AG04450 (cell line): ENCODE data around the gene L3MBTL4. TPM values are rescaled to one million over a fixed set of nuclear protein-coding genes. Genes with fewer than 3 reads are reported as not detected.

Experiments
- CTCF ChIA-PET: fragments of 300-600, 350-600 bp; formaldehyde crosslinking; extraction: SDS; loops from one replicate; lab custom pipeline; 2022; ENCODE audit warnings: antibody characterized with exemption, inconsistent platforms; lab: Charles Lee
- POLR2A ChIA-PET: fragments of 350-600 bp; formaldehyde crosslinking; extraction: SDS; loops from one replicate; lab custom pipeline; 2021; ENCODE audit warnings: antibody characterized with exemption, inconsistent platforms; lab: Yijun Ruan, JAX
- DNase-seq: peaks from one replicate; pipeline ENCODE4 v3.0.0-alpha.2; 2011; ENCODE audit warnings: low read depth, low spot score
- H3K27ac ChIP-seq: one replicate; pipeline ENCODE4 v1.5.1; 2012; ENCODE audit warnings: low read depth, low read length, control low read depth
- H3K27me3 ChIP-seq: one replicate; pipeline ENCODE4 v1.6.0; 2012; ENCODE audit warnings: low read length; ENCODE audit not compliant: control insufficient read depth, insufficient read depth
- H3K4me3 ChIP-seq: 2 replicates; pipeline ENCODE4 v1.5.1; 2011; ENCODE audit warnings: mild to moderate bottlenecking, low read depth, low read length, control low read depth
- H3K9me3 ChIP-seq: 2 replicates; pipeline ENCODE4 v1.5.1; 2012; ENCODE audit warnings: low read length; ENCODE audit not compliant: control insufficient read depth, insufficient read depth
- polyA plus RNA-seq: library from polyadenylated mRNA; depleted of rRNA; stranded (reverse); fragments of >200 nt; gene quantifications from 2 replicates; pipeline ENCODE4 v1.2.3, GENCODE V29; 2011
- TF ChIP-seq, protein P1 (sequence below): IDR thresholded peaks from 2 replicates; pipeline ENCODE4 v1.5.1; 2011; ENCODE audit warnings: low read depth, low read length, control low read depth, inconsistent platforms

L3MBTL4 gene
- polyA plus RNA-seq, 1 experiment, result 0.05 TPM

DNA sequence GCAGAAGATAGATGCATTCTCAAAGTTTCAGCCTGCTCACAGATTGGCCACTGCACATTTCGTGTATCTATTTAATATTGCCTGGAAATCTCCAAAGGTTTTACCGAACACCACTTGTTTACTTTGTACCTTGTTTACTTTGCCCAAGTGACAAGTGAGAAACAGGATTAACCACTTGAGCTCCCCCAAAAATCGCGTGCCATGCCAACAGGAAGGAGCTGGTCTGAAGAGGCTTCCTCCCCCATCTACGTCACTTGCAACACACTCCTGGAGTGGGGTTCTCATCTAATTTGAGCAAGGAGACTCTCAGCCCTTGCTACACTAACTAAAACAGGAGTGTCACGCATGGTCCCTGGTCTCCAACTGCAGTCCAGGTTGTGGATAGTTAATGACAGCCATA, 306.9 kb downstream of the L3MBTL4 start:
- ChIA-PET POLR2A (no interaction called here), CTCF (no interaction called here)
- Histone ChIP-seq H3K9me3 (no peaks in the 10 kb centered on the region), H3K4me3 (no peak overlapping the region), H3K27me3 (no peaks in the 10 kb centered on the region), H3K27ac (no peak overlapping the region)
- TF ChIP-seq, protein P1, sequence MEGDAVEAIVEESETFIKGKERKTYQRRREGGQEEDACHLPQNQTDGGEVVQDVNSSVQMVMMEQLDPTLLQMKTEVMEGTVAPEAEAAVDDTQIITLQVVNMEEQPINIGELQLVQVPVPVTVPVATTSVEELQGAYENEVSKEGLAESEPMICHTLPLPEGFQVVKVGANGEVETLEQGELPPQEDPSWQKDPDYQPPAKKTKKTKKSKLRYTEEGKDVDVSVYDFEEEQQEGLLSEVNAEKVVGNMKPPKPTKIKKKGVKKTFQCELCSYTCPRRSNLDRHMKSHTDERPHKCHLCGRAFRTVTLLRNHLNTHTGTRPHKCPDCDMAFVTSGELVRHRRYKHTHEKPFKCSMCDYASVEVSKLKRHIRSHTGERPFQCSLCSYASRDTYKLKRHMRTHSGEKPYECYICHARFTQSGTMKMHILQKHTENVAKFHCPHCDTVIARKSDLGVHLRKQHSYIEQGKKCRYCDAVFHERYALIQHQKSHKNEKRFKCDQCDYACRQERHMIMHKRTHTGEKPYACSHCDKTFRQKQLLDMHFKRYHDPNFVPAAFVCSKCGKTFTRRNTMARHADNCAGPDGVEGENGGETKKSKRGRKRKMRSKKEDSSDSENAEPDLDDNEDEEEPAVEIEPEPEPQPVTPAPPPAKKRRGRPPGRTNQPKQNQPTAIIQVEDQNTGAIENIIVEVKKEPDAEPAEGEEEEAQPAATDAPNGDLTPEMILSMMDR, result no peak
- DNase-seq, result no peak

GRCh38 chr18:6106091-6106685, 308.5 kb downstream of the L3MBTL4 start:
- Histone ChIP-seq H3K27ac (no peak overlapping the region), H3K4me3 (no peak overlapping the region), H3K27me3 (no peaks in the 10 kb centered on the region), H3K9me3 (no peaks in the 10 kb centered on the region)
- POLR2A ChIA-PET, result no interaction called here
- TF ChIP-seq, protein P1, result no peak
- DNase-seq, result no peak
- CTCF ChIA-PET, result interaction anchor here (1.1 kb wide), 1 partner anchor 113 kb away, joined by 3 read pairs; no protein-coding TSS in a partner anchor

- H3K4me3 ChIP-seq, result no peak overlapping the region
- no peaks in the 10 kb centered on the region for H3K27me3 ChIP-seq
- no peak overlapping the region for H3K27ac ChIP-seq
- ChIA-PET POLR2A (no interaction called here), CTCF (no interaction called here)
- no peak for DNase-seq
- TF ChIP-seq, protein P1, result no peak
- no peaks in the 10 kb centered on the region for H3K9me3 ChIP-seq
These were observed 311.0 kb downstream of the L3MBTL4 start for GRCh38 chr18:6103741-6104140.

GRCh38 chr18:6096730-6097129, 318.0 kb downstream of the L3MBTL4 start:
- H3K4me3 ChIP-seq, result no peak overlapping the region
- no peak overlapping the region for H3K27ac ChIP-seq
- POLR2A ChIA-PET, result no interaction called here
- no peaks in the 10 kb centered on the region for H3K27me3 ChIP-seq
- CTCF ChIA-PET, result no interaction called here
- TF ChIP-seq, protein P1, result no peak
- DNase-seq, result no peak
- no peaks in the 10 kb centered on the region for H3K9me3 ChIP-seq

GRCh38 chr18:6088432-6088831, 326.3 kb downstream of the L3MBTL4 start:
- DNase-seq, result no peak
- ChIA-PET CTCF (no interaction called here), POLR2A (no interaction called here)
- peak overlapping the region; percentile 18; the same call in 1 of the 2 replicates for H3K4me3 ChIP-seq
- TF ChIP-seq, protein P1, result no peak
- no peak overlapping the region for H3K27ac ChIP-seq
- H3K9me3 ChIP-seq, result no peaks in the 10 kb centered on the region
- no peaks in the 10 kb centered on the region for H3K27me3 ChIP-seq
